Lower lobe of right lung (tissue), 2 donors: Measurements from ENCODE around the gene YBX2. TPM values are rescaled to one million over a fixed set of nuclear protein-coding genes. Genes with fewer than 3 reads are reported as not detected.
A peak's percentile ranks its signal among the peaks of the same experiment; 100 is the strongest.
"Not testable (repeated sequence)": the region's sequence is repeated elsewhere in the genome, so short reads cannot be mapped to it uniquely, and the experiment has no call there.

ENCODE experiments used
- ATAC-seq, 2 donors: fragments of 200-7000 bp; cut with Tn5 transposase; one replicate each; pipeline ENCODE4 v1.9.1; 2020 to 2022; ENCODE audit warnings: mild to moderate bottlenecking in 2 of 2, moderate library complexity in 2 of 2
- DNase-seq: peaks from one replicate; pipeline ENCODE4 v3.0.0-alpha.2; 2020
- H3K27ac ChIP-seq: fragments of 200-600 bp; one replicate; pipeline ENCODE4 v1.8.0; 2022
- H3K27me3 ChIP-seq: fragments of 200-600 bp; one replicate; pipeline ENCODE4 v1.8.0; 2022; ENCODE audit warnings: low read depth
- H3K36me3 ChIP-seq: fragments of 200-600 bp; one replicate; pipeline ENCODE4 v1.8.0; 2022; ENCODE audit warnings: mild to moderate bottlenecking
- H3K4me1 ChIP-seq: fragments of 200-600 bp; one replicate; pipeline ENCODE4 v1.8.0; 2022
- H3K4me3 ChIP-seq: fragments of 200-600 bp; one replicate; pipeline ENCODE4 v1.8.0; 2022; ENCODE audit warnings: mild to moderate bottlenecking
- H3K9me3 ChIP-seq: fragments of 200-600 bp; one replicate; pipeline ENCODE4 v1.8.0; 2022
- CTCF ChIP-seq: fragments of 200-600 bp; IDR thresholded peaks from one replicate; pipeline ENCODE4 v1.8.0; 2022; ENCODE audit warnings: antibody characterized with exemption, mild to moderate bottlenecking
- intact Hi-C: fragments of 100-400 bp; cut with DNase I; formaldehyde crosslinking; loops from one replicate; pipeline ENCODE4 v1.11.0; 2022
- total RNA-seq: library from RNA; stranded (reverse); fragmentation: NEBNext Ultra II Directional; extraction: Animal tissue kit (Norgen Biotek cat#: 25700); gene quantifications from one replicate; pipeline ENCODE4 v1.2.1, GENCODE V29; 2021
- donor health status: DM: no; HTN: yes; CAD: no; lungs with severe emphysema.

Gene YBX2
- total RNA-seq, 1 donor from 2014 or later = 0.41 TPM

DNA sequence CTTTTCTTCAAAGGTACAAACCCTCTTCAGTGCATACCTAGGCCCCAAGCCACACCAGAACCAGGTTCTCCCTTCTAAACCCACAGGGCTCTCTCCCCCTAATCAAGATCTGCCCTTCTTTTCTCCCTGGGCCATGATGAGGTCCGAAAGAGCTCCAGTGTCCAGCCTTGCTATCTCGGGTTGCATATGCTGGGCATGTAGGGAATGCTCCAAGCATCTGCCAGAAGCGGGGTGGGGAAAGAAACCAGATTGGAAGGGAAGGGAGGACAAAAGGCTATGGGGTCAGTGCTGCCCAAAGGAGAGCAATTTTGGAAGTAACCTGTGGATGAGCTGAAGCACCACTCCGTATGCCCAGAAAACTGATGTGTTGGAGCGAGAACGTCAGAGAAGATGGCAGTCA lies 45.2 kb downstream of the YBX2 start:
- DNase-seq (no peak), ATAC-seq (no peak)
- intact Hi-C loops = no loop called here
- H3K9me3 ChIP-seq = no peaks in the 10 kb centered on the region
- peaks cover 35% of the 10 kb centered on the region for H3K36me3 ChIP-seq
- H3K4me3 ChIP-seq = no peak overlapping the region
- H3K27ac ChIP-seq = no peak overlapping the region
- H3K27me3 ChIP-seq = no peaks in the 10 kb centered on the region
- TF ChIP-seq CTCF = no peak
- peaks cover 36% of the 10 kb centered on the region for H3K4me1 ChIP-seq

- H3K9me3 ChIP-seq = no peaks in the 10 kb centered on the region
- no peaks in the 10 kb centered on the region for H3K27me3 ChIP-seq
- H3K36me3 ChIP-seq = peaks cover 35% of the 10 kb centered on the region
- H3K27ac ChIP-seq = no peak overlapping the region
- H3K4me1 ChIP-seq = peaks cover 38% of the 10 kb centered on the region
- DNase-seq (no peak), ATAC-seq (no peak)
- intact Hi-C loops = no loop called here
- H3K4me3 ChIP-seq = no peak overlapping the region
- TF ChIP-seq CTCF = no peak
Measured at GRCh38 chr17:7248796-7249195, 45.6 kb downstream of the YBX2 start.

- Histone ChIP-seq H3K27me3 (no peaks in the 10 kb centered on the region), H3K4me3 (no peak overlapping the region), H3K36me3 (peaks cover 37% of the 10 kb centered on the region), H3K27ac (no peak overlapping the region), H3K4me1 (peaks cover 35% of the 10 kb centered on the region), H3K9me3 (no peaks in the 10 kb centered on the region)
- TF ChIP-seq CTCF = no peak
- DNase-seq (no peak), ATAC-seq (no peak)
- intact Hi-C loops = no loop called here
Measured at GRCh38 chr17:7246779-7247178, 47.7 kb downstream of the YBX2 start.

DNA sequence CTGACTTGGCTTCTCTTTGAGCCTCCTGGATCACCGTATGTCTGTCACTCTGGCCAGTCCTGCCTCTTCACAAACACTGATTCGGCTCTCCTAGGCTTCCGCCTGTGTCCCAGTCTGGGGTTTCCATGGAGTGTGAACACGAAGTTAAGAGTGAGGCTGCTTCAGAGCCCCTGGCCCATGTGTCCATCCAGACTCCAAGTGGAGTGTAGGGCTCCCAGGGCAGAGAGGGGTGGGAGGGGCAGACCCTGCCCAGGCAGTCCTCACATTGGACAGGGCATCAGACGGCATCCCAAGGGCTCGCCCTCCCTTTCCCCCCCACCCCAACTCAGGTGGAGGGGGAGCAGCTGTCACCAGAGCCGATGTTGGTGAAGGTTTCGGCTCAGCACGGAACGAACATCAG lies 50.6 kb downstream of the YBX2 start:
- peaks cover 54% of the 10 kb centered on the region for H3K36me3 ChIP-seq
- DNase-seq, H3K9me3 ChIP-seq, ATAC-seq, H3K27me3 ChIP-seq, intact Hi-C loops: not testable (repeated sequence)
- H3K4me1 ChIP-seq = peaks cover 35% of the 10 kb centered on the region
- peak overlapping the region; percentile 95 for H3K4me3 ChIP-seq
- peak overlapping the region; percentile 96 for H3K27ac ChIP-seq

GRCh38 chr17:7243453-7243729 lies 51.0 kb downstream of the YBX2 start:
- H3K9me3 ChIP-seq = no peaks in the 10 kb centered on the region
- no peaks in the 10 kb centered on the region for H3K27me3 ChIP-seq
- intact Hi-C loops = no loop called here
- peak overlapping the region; percentile 96 for H3K27ac ChIP-seq
- no peak for ATAC-seq
- peak overlapping the region; percentile 95 for H3K4me3 ChIP-seq
- no peak for TF ChIP-seq CTCF
- H3K4me1 ChIP-seq = peaks cover 30% of the 10 kb centered on the region
- no peak for DNase-seq
- peaks cover 54% of the 10 kb centered on the region for H3K36me3 ChIP-seq

- Histone ChIP-seq H3K36me3 (peaks cover 54% of the 10 kb centered on the region), H3K4me1 (peaks cover 29% of the 10 kb centered on the region), H3K27ac (peak overlapping the region; percentile 96), H3K4me3 (peak overlapping the region; percentile 95), H3K27me3 (no peaks in the 10 kb centered on the region), H3K9me3 (no peaks in the 10 kb centered on the region)
- peak; percentile 8 for TF ChIP-seq CTCF
- peak; percentile 97 for DNase-seq
- ATAC-seq = peak; percentile 77 to 80
- intact Hi-C loops = no loop called here
Measured at GRCh38 chr17:7242717-7243452, 51.6 kb downstream of the YBX2 start.
